Measurements from ENCODE around the gene SLC7A10. TPM values are rescaled to one million over a fixed set of nuclear protein-coding genes. Genes with fewer than 3 reads are reported as not detected.
"Not testable (repeated sequence)": the region's sequence is repeated elsewhere in the genome, so short reads cannot be mapped to it uniquely, and the experiment has no call there.

The SLC7A10 gene
- total RNA-seq, 2 donors from 2014 or later: 0.78 to 5.3 TPM

GRCh38 chr19:33171916-33172359 lies 53.7 kb downstream of the SLC7A10 start:
- Histone ChIP-seq H3K36me3 (replicated peaks in 1 of 2; ENCODE audit: insufficient read depth in 1 of 2, low read depth in 2 of 2) (no peaks in the 10 kb centered on the region), H3K9me3 (no peaks in the 10 kb centered on the region), H3K27ac (no peak overlapping the region), H3K27me3 (no peaks in the 10 kb centered on the region), H3K4me3 (no peak overlapping the region), H3K4me1 (peaks cover 13% of the 10 kb centered on the region)
- TF ChIP-seq CTCF (IDR thresholded peaks at IDR 0.05) (no peak), POLR2A (IDR thresholded peaks at IDR 0.05) (no peak)
- no peak for DNase-seq
- intact Hi-C loops (cut with DNase I): no loop called here
- 90 to 93% methylated on average over 6 of the region's 6 CpGs for WGBS, 2 donors
- ATAC-seq: no peak

- Histone ChIP-seq H3K27ac (no peak overlapping the region), H3K4me3 (no peak overlapping the region), H3K4me1 (peaks cover 13% of the 10 kb centered on the region), H3K27me3 (no peaks in the 10 kb centered on the region), H3K9me3 (no peaks in the 10 kb centered on the region), H3K36me3 (replicated peaks in 1 of 2; ENCODE audit: insufficient read depth in 1 of 2, low read depth in 2 of 2) (no peaks in the 10 kb centered on the region)
- TF ChIP-seq POLR2A (IDR thresholded peaks at IDR 0.05) (no peak), CTCF (IDR thresholded peaks at IDR 0.05) (no peak)
- DNase-seq (no peak), ATAC-seq (no peak)
- 100% methylated on average over 1 of the region's 1 CpG for WGBS, 2 donors
- intact Hi-C loops (cut with DNase I): no loop called here
These were observed 54.3 kb downstream of the SLC7A10 start for GRCh38 chr19:33171222-33171795.

GRCh38 chr19:33168528-33168927 lies 57.1 kb downstream of the SLC7A10 start:
- H3K4me3 ChIP-seq: no peak overlapping the region

GRCh38 chr19:33167438-33167837 lies 58.2 kb downstream of the SLC7A10 start:
- TF ChIP-seq CTCF (IDR thresholded peaks at IDR 0.05) (no peak), POLR2A (IDR thresholded peaks at IDR 0.05) (no peak)
- H3K27me3 ChIP-seq: no peaks in the 10 kb centered on the region
- DNase-seq: no peak
- no peaks in the 10 kb centered on the region for H3K36me3 ChIP-seq (replicated peaks in 1 of 2; ENCODE audit: insufficient read depth in 1 of 2, low read depth in 2 of 2)
- no peak overlapping the region for H3K27ac ChIP-seq
- intact Hi-C loops (cut with DNase I): no loop called here
- no peaks in the 10 kb centered on the region for H3K4me1 ChIP-seq
- WGBS, 2 donors: 95 to 96% methylated on average over 1 of the region's 1 CpG
- H3K4me3 ChIP-seq: no peak overlapping the region
- no peak for ATAC-seq
- H3K9me3 ChIP-seq: no peaks in the 10 kb centered on the region

More at GRCh38 chr19:33168528-33168927, 57.1 kb downstream of the SLC7A10 start:
- no peak for ATAC-seq
- intact Hi-C loops (cut with DNase I): no loop called here
- Histone ChIP-seq H3K36me3 (replicated peaks in 1 of 2; ENCODE audit: insufficient read depth in 1 of 2, low read depth in 2 of 2) (no peaks in the 10 kb centered on the region), H3K4me1 (no peaks in the 10 kb centered on the region), H3K27me3 (no peaks in the 10 kb centered on the region), H3K27ac (no peak overlapping the region), H3K9me3 (no peaks in the 10 kb centered on the region)
- 90 to 94% methylated on average over 1 of the region's 1 CpG for WGBS, 2 donors
- TF ChIP-seq POLR2A (IDR thresholded peaks at IDR 0.05) (no peak), CTCF (IDR thresholded peaks at IDR 0.05) (no peak)
- DNase-seq: no peak

- DNase-seq: not testable (repeated sequence)
These were observed 59.6 kb downstream of the SLC7A10 start for GRCh38 chr19:33166037-33166436.

More at GRCh38 chr19:33166037-33166436, 59.6 kb downstream of the SLC7A10 start:
- H3K27me3 ChIP-seq; H3K27ac ChIP-seq; ATAC-seq; intact Hi-C loops (cut with DNase I); H3K4me3 ChIP-seq; H3K36me3 ChIP-seq (replicated peaks in 1 of 2; ENCODE audit: insufficient read depth in 1 of 2, low read depth in 2 of 2); H3K9me3 ChIP-seq; H3K4me1 ChIP-seq: not testable (repeated sequence)
- 67 to 74% methylated on average over 6 of the region's 6 CpGs for WGBS, 2 donors
